Smooth muscle cell (in vitro differentiated cells): ENCODE results near the gene MATK. TPM values are rescaled to one million over a fixed set of nuclear protein-coding genes. Genes with fewer than 3 reads are reported as not detected.
A peak's percentile ranks its signal among the peaks of the same experiment; 100 is the strongest.

Experiments
- DNase-seq: peaks from one replicate; lab custom pipeline; 2025; ENCODE audit not compliant: unreplicated experiment; lab: John Stamatoyannopoulos, UW
- H2AFZ ChIP-seq: fragments of 200-600 bp; sonication (generic); 2 replicates; pipeline ENCODE4 v1.6.0; 2016; ENCODE audit warnings: antibody characterized with exemption, low read depth, mild to moderate bottlenecking
- H3F3A ChIP-seq: fragments of 200-600 bp; sonication (generic); 2 replicates; pipeline ENCODE4 v1.6.0; 2017; ENCODE audit warnings: antibody characterized with exemption, low read depth
- H3K27ac ChIP-seq: fragments of 200-600 bp; sonication (generic); 2 replicates; pipeline ENCODE4 v1.5.1; 2016; ENCODE audit warnings: low read depth, mild to moderate bottlenecking
- H3K27me3 ChIP-seq: fragments of 200-600 bp; sonication (generic); 2 replicates; pipeline ENCODE4 v1.6.1; 2016; ENCODE audit warnings: low read depth, mild to moderate bottlenecking
- H3K36me3 ChIP-seq: fragments of 200-600 bp; sonication (generic); 2 replicates; pipeline ENCODE4 v1.5.1; 2016; ENCODE audit warnings: low read depth
- H3K4me1 ChIP-seq: fragments of 200-600 bp; sonication (generic); 2 replicates; pipeline ENCODE4 v1.5.1; 2016; ENCODE audit warnings: low read depth
- H3K4me2 ChIP-seq: fragments of 200-600 bp; sonication (generic); 2 replicates; pipeline ENCODE4 v1.6.0; 2016; ENCODE audit warnings: mild to moderate bottlenecking
- H3K4me3 ChIP-seq: fragments of 200-600 bp; sonication (generic); 2 replicates; pipeline ENCODE4 v1.5.1; 2016; ENCODE audit warnings: mild to moderate bottlenecking
- H3K79me2 ChIP-seq: fragments of 200-600 bp; sonication (generic); 2 replicates; pipeline ENCODE4 v1.6.0; 2016; ENCODE audit warnings: low read depth, mild to moderate bottlenecking
- H3K9ac ChIP-seq: fragments of 200-600 bp; sonication (generic); 2 replicates; pipeline ENCODE4 v1.6.0; 2016; ENCODE audit warnings: low read depth
- H3K9me3 ChIP-seq: fragments of 200-600 bp; sonication (generic); replicated peaks from 2 replicates; pipeline ENCODE4 v1.5.1; 2016; ENCODE audit warnings: low read depth
- H4K20me1 ChIP-seq: fragments of 200-600 bp; sonication (generic); 2 replicates; pipeline ENCODE4 v1.6.0; 2016; ENCODE audit warnings: low read depth
- CTCF ChIP-seq: fragments of 200-600 bp; sonication (generic); IDR thresholded peaks from 2 replicates; pipeline ENCODE4 v1.5.1; 2017; ENCODE audit warnings: borderline replicate concordance, mild to moderate bottlenecking, antibody characterized with exemption; ENCODE audit not compliant: insufficient read depth, poor library complexity, severe bottlenecking
- WGBS: methylation state at CpG from one replicate; pipeline ENCODE4 v1.1.7; 2016; ENCODE audit warnings: low lambda C conversion rate; 5-methylcytosine and 5-hydroxymethylcytosine counted together
- polyA plus RNA-seq: library from polyadenylated mRNA; unstranded; fragments of >200 nt; fragmentation: Nextera tagmentation; extraction: Ambion mirVana; gene quantifications from 2 replicates; pipeline ENCODE4 v1.2.1, GENCODE V29; 2016
- total RNA-seq: library from RNA; depleted of rRNA; stranded (reverse); fragments of >200 nt; gene quantifications from 2 replicates; pipeline ENCODE4 v1.2.3, GENCODE V29; 2014

Gene MATK
- total RNA-seq = not detected in 2 replicates
- not detected in 2 replicates for polyA plus RNA-seq

DNA sequence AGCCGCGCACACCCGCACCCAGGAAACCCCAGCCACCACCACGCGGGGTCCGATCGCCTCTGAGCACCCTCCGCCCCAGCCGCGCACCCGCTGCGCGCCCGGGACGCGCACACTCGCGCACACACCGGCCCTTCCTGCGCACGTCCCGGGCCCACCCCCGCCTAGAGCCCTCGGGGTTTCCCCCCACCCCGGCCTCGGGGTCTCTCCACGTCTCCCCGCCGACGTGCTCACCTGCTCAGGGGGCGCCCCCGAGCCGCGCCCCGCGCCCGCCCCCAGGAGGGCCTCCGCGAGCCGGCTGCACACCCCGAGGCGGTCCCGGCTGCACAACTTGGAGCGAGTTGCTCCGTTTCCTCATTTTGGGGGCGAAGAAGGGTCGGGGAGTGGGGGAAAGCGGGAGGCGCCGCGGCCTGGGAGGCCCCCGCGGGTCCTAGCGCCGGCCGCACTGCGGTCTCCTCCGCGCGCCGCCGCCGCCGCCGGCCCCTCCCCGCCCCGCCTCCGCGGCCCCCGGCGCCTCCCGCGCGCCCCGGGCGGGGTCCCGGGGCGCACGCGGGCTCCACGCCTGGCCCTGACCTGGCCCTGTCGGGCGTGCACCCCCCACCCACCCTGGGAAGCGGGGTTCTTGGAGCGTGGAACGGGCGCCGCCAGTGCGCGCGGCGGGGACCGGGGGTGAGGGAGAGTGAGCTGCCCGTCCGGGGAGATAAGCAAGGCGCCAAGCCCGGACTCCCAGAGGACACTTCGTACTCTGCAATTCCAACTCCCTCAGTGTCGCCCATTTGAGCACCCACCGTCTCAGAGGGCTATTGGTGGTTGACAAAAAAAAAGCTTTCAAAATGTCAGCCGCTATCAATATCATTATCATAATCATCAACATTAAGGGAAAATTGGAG is at the start of gene MATK:
MATK (minus strand) TSS at position 444 of the 887 bp plus-strand sequence. CDS start 1,246 bp downstream, outside the sequence.
- WGBS = 31% methylated on average over 10 of the region's 101 CpGs
- Histone ChIP-seq H3K79me2 (no peaks in the 10 kb centered on the region), H3K4me2 (peak within 1 kb of the TSS; percentile 84), H3K36me3 (no peaks in the 10 kb centered on the region), H3K27ac (no peak within 1 kb of the TSS), H3K9ac (no peak within 1 kb of the TSS), H3K4me1 (peaks cover 4% of the 10 kb centered on the region), H3K27me3 (peaks cover 35% of the 10 kb centered on the region), H3K4me3 (peak within 1 kb of the TSS; percentile 46), H3F3A (no peaks in the 10 kb centered on the region), H4K20me1 (no peaks in the 10 kb centered on the region), H2AFZ (no peak within 1 kb of the TSS), H3K9me3 (peaks cover 8% of the 10 kb centered on the region)
- DNase-seq = no peak
- TF ChIP-seq CTCF = no peak

- no peak for TF ChIP-seq CTCF
- H3K4me3 ChIP-seq = no peak overlapping the region
- H3K9ac ChIP-seq = no peak overlapping the region
- H3K27ac ChIP-seq = no peak overlapping the region
- no peaks in the 10 kb centered on the region for H3K79me2 ChIP-seq
- no peaks in the 10 kb centered on the region for H3K9me3 ChIP-seq
- H4K20me1 ChIP-seq = no peaks in the 10 kb centered on the region
- no peak overlapping the region for H3K4me2 ChIP-seq
- 92% methylated on average over 9 of the region's 9 CpGs for WGBS
- H3K27me3 ChIP-seq = no peaks in the 10 kb centered on the region
- no peak overlapping the region for H2AFZ ChIP-seq
- no peaks in the 10 kb centered on the region for H3F3A ChIP-seq
- H3K4me1 ChIP-seq = no peaks in the 10 kb centered on the region
- DNase-seq = no peak
- H3K36me3 ChIP-seq = no peaks in the 10 kb centered on the region
Measured at GRCh38 chr19:3835055-3835435, 48.9 kb upstream of the MATK start.

DNA sequence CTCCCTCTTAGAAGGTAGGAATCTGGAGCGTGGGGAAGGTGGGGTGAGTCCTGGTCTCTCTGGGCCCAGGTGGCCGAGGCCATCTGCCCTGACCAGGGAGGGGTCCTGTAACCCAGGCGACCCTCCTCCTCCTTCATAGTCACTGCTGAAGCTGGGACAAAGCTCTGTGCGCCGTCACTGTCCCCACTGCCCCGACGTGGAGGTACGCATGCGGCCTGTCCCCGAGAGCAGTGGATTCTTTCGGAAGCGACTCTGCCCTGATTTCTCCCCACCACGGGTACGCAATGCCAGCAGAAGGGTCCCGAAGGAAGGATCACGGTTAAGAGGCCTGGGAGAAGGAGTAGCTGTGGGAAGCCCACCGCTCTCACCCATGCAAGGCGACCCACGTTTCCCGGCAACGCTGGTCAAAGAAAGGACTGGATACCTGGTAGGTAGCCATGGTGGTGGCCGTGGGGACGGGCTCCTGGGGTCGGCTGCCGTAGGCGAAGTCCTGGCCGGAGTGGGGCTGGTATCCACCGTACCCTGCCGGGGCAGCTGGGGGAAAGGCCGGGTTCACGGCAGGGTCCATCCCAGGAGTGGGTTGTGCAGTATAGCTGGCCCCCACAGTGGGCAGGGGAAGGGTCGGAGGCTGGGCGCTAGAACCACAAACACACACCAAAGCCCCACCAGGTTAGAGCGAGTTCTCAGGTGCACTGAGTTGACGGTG is 48.3 kb upstream of the MATK start:
- Histone ChIP-seq H3K36me3 (no peaks in the 10 kb centered on the region), H3K4me3 (no peak overlapping the region), H3K27me3 (no peaks in the 10 kb centered on the region), H3K4me1 (no peaks in the 10 kb centered on the region), H3K9ac (no peak overlapping the region), H3K27ac (no peak overlapping the region), H3K79me2 (no peaks in the 10 kb centered on the region), H3K9me3 (no peaks in the 10 kb centered on the region), H2AFZ (no peak overlapping the region), H4K20me1 (no peaks in the 10 kb centered on the region), H3K4me2 (no peak overlapping the region), H3F3A (no peaks in the 10 kb centered on the region)
- DNase-seq = no peak
- TF ChIP-seq CTCF = no peak
- 95% methylated on average over 35 of the region's 35 CpGs for whole genome bisulfite sequencing
